ENCODE measurements around the gene FAM81A. TPM values are rescaled to one million over a fixed set of nuclear protein-coding genes. Genes with fewer than 3 reads are reported as not detected.

FAM81A gene
- total RNA-seq, 1 experiment from 2014 or later = 2.0 TPM

GRCh38 chr15:59444980-59445545 lies 7.1 kb downstream of the FAM81A start (continued):
- TF ChIP-seq ZNF219 (CRISPR knock-in tag; IDR thresholded peaks at IDR 0.05; ENCODE audit: borderline replicate concordance) (no peak), NFATC4 (CRISPR knock-in tag; IDR thresholded peaks at IDR 0.05) (no peak)

- POLR2A ChIA-PET = interaction anchor here (0.9 kb wide), 1 partner anchor 61 kb away, joined by 3 read pairs; no protein-coding TSS in a partner anchor
- CTCF ChIA-PET = interaction anchor here (1.4 to 2.2 kb wide), 2 partner anchors 83 to 199 kb away, joined by 4 to 8 read pairs; no protein-coding TSS in a partner anchor
- no peak for TF ChIP-seq ZNF396 (CRISPR knock-in tag; IDR thresholded peaks at IDR 0.05; ENCODE audit: borderline replicate concordance)
- TF ChIP-seq IRF2 (CRISPR knock-in tag; IDR thresholded peaks at IDR 0.05; ENCODE audit: borderline replicate concordance, low read depth) = no peak
- no peak for TF ChIP-seq RELA (CRISPR knock-in tag; IDR thresholded peaks at IDR 0.05; ENCODE audit: borderline replicate concordance)
- no peak for TF ChIP-seq RORB (CRISPR knock-in tag; IDR thresholded peaks at IDR 0.05)
- no peak for TF ChIP-seq NR3C1 (CRISPR knock-in tag; conservative IDR thresholded peaks at IDR 0.05; ENCODE audit: low read depth)
- TF ChIP-seq ARID4B (CRISPR knock-in tag; IDR thresholded peaks at IDR 0.05; ENCODE audit: borderline replicate concordance) = no peak
- no peak for TF ChIP-seq PRRX2 (CRISPR knock-in tag; IDR thresholded peaks at IDR 0.05)
- TF ChIP-seq ATF2 (CRISPR knock-in tag; IDR thresholded peaks at IDR 0.05; ENCODE audit: borderline replicate concordance, low read depth) = no peak
- no peak for TF ChIP-seq E2F4 (CRISPR knock-in tag; IDR thresholded peaks at IDR 0.05; ENCODE audit: borderline replicate concordance, low read depth)
- TF ChIP-seq ATF3 (CRISPR knock-in tag; conservative IDR thresholded peaks at IDR 0.05) = no peak
- no peak for TF ChIP-seq ZNF281 (CRISPR knock-in tag; IDR thresholded peaks at IDR 0.05)
- TF ChIP-seq PREB (CRISPR knock-in tag; IDR thresholded peaks at IDR 0.05; ENCODE audit: borderline replicate concordance) = no peak
- TF ChIP-seq ESRRA (CRISPR knock-in tag; IDR thresholded peaks at IDR 0.05; ENCODE audit: borderline replicate concordance) = no peak
- no peak for TF ChIP-seq FOXP4 (CRISPR knock-in tag; IDR thresholded peaks at IDR 0.05)
- TF ChIP-seq GRHL2 (CRISPR knock-in tag; IDR thresholded peaks at IDR 0.05; ENCODE audit: insufficient replicate concordance, severe bottlenecking) = no peak
- H3K4me3 Mint-ChIP-seq = no peak overlapping the region
- H3K9me3 Mint-ChIP-seq = no peaks in the 10 kb centered on the region
- DNase-seq (ENCODE audit: low spot score) (no peak), ATAC-seq (no peak; the same call in 1 of the 2 replicates)
- H3K27ac Mint-ChIP-seq = no peak overlapping the region
- H3K4me1 Mint-ChIP-seq = peaks cover 26% of the 10 kb centered on the region
- H3K36me3 Mint-ChIP-seq = no peaks in the 10 kb centered on the region
- H3K27me3 Mint-ChIP-seq (ENCODE audit: low read depth) = peaks cover 4% of the 10 kb centered on the region
Measured at GRCh38 chr15:59446232-59446957, 8.4 kb downstream of the FAM81A start.

All from WTC11 (cell line).